HG03097 (cell line): ENCODE data around the gene FAM156A.
"Not testable (repeated sequence)": the region's sequence is repeated elsewhere in the genome, so short reads cannot be mapped to it uniquely, and the experiment has no call there.

Experiments
- ATAC-seq: cut with Tn5 transposase; IDR thresholded peaks from one replicate; pipeline ENCODE4 v1.9.1; 2021; ENCODE audit not compliant: unreplicated experiment, low FRiP score

Gene FAM156A

GRCh38 chrX:52958113-52958959 is at the start of gene FAM156A:
TSS of gene FAM156A (minus strand) at chrX:52958518. CDS start at chrX:52948588, 9,930 bp downstream.
- ATAC-seq: peak; percentile 86

GRCh38 chrX:53005327-53005726 is 47.0 kb upstream of the FAM156A start:
- no peak for ATAC-seq

- no peak for ATAC-seq
Observed at GRCh38 chrX:53004811-53005210, 46.5 kb upstream of the FAM156A start.

GRCh38 chrX:53004038-53004437 is 45.7 kb upstream of the FAM156A start:
- no peak for ATAC-seq

GRCh38 chrX:53003111-53003510 is 44.8 kb upstream of the FAM156A start:
- ATAC-seq: no peak

- ATAC-seq: no peak
Observed at GRCh38 chrX:53001958-53002357, 43.6 kb upstream of the FAM156A start.

GRCh38 chrX:53000447-53001135 is 42.3 kb upstream of the FAM156A start:
- ATAC-seq: no peak

- no peak for ATAC-seq
Observed at GRCh38 chrX:52995987-52996331, 37.6 kb upstream of the FAM156A start.

- peak; percentile 92 for ATAC-seq
Observed at GRCh38 chrX:52995135-52995986, 37.0 kb upstream of the FAM156A start.

GRCh38 chrX:52990848-52991247 is 32.5 kb upstream of the FAM156A start:
- ATAC-seq: no peak

GRCh38 chrX:52990011-52990631 is 31.8 kb upstream of the FAM156A start:
- peak; percentile 78 for ATAC-seq

GRCh38 chrX:52988985-52989917 is 30.9 kb upstream of the FAM156A start:
- ATAC-seq: no peak

GRCh38 chrX:52983321-52984000 is 25.1 kb upstream of the FAM156A start:
- no peak for ATAC-seq

- ATAC-seq: no peak
Observed at GRCh38 chrX:52979993-52980392, 21.7 kb upstream of the FAM156A start.

- ATAC-seq: no peak
Observed at GRCh38 chrX:52979568-52979967, 21.2 kb upstream of the FAM156A start.

- no peak for ATAC-seq
Observed at GRCh38 chrX:52977953-52978352, 19.6 kb upstream of the FAM156A start.

- ATAC-seq: not testable (repeated sequence)
Observed at GRCh38 chrX:52975576-52975975, 17.3 kb upstream of the FAM156A start.

GRCh38 chrX:52974336-52974992 is 16.1 kb upstream of the FAM156A start:
- not testable (repeated sequence) for ATAC-seq
